ENCODE results near the gene PSMA4.

PSMA4 gene

GRCh38 chr15:78565097-78565950 is 25.1 kb downstream of the PSMA4 start, which contains the start of gene CHRNA5:
Gene CHRNA5, plus strand, starts transcription at chr15:78565520. Its CDS starts 200 bp downstream, at chr15:78565720.
- in situ Hi-C loops (cut with MboI; ENCODE audit: low pct_unique_long_range_greater_than_20kb, low sequenced_read_pairs, unreplicated experiment): no loop called here
- TF ChIP-seq CTCF (IDR thresholded peaks at IDR 0.05; ENCODE audit: extremely low read depth, insufficient read depth, missing control alignments): no peak
- peak; percentile 86 for DNase-seq (ENCODE audit: low spot score)

- in situ Hi-C loops (cut with MboI; ENCODE audit: low pct_unique_long_range_greater_than_20kb, low sequenced_read_pairs, unreplicated experiment): no loop called here
- DNase-seq (ENCODE audit: low spot score): peak; percentile 30
- TF ChIP-seq CTCF (IDR thresholded peaks at IDR 0.05; ENCODE audit: extremely low read depth, insufficient read depth, missing control alignments): no peak
These were observed 25.9 kb downstream of the PSMA4 start for GRCh38 chr15:78565951-78566774.

- in situ Hi-C loops (cut with MboI; ENCODE audit: low pct_unique_long_range_greater_than_20kb, low sequenced_read_pairs, unreplicated experiment): no loop called here
- no peak for TF ChIP-seq CTCF (IDR thresholded peaks at IDR 0.05; ENCODE audit: extremely low read depth, insufficient read depth, missing control alignments)
- DNase-seq (ENCODE audit: low spot score): peak; percentile 29
These were observed 27.3 kb downstream of the PSMA4 start for GRCh38 chr15:78567531-78567930.

GRCh38 chr15:78570710-78571109 is 30.5 kb downstream of the PSMA4 start:
- TF ChIP-seq CTCF (IDR thresholded peaks at IDR 0.05; ENCODE audit: extremely low read depth, insufficient read depth, missing control alignments): peak; percentile 11
- in situ Hi-C loops (cut with MboI; ENCODE audit: low pct_unique_long_range_greater_than_20kb, low sequenced_read_pairs, unreplicated experiment): no loop called here
- no peak for DNase-seq (ENCODE audit: low spot score)

GRCh38 chr15:78571382-78571781 is 31.1 kb downstream of the PSMA4 start:
- DNase-seq (ENCODE audit: low spot score): no peak
- TF ChIP-seq CTCF (IDR thresholded peaks at IDR 0.05; ENCODE audit: extremely low read depth, insufficient read depth, missing control alignments): no peak
- in situ Hi-C loops (cut with MboI; ENCODE audit: low pct_unique_long_range_greater_than_20kb, low sequenced_read_pairs, unreplicated experiment): no loop called here

GRCh38 chr15:78573416-78573815 is 33.2 kb downstream of the PSMA4 start:
- DNase-seq (ENCODE audit: low spot score): no peak
- TF ChIP-seq CTCF (IDR thresholded peaks at IDR 0.05; ENCODE audit: extremely low read depth, insufficient read depth, missing control alignments): no peak
- in situ Hi-C loops (cut with MboI; ENCODE audit: low pct_unique_long_range_greater_than_20kb, low sequenced_read_pairs, unreplicated experiment): no loop called here

Measured in GM13977 (cell line).